ENCODE results near the gene CDC42BPG.
A peak's percentile ranks its signal among the peaks of the same experiment; 100 is the strongest.

CDC42BPG gene

DNA sequence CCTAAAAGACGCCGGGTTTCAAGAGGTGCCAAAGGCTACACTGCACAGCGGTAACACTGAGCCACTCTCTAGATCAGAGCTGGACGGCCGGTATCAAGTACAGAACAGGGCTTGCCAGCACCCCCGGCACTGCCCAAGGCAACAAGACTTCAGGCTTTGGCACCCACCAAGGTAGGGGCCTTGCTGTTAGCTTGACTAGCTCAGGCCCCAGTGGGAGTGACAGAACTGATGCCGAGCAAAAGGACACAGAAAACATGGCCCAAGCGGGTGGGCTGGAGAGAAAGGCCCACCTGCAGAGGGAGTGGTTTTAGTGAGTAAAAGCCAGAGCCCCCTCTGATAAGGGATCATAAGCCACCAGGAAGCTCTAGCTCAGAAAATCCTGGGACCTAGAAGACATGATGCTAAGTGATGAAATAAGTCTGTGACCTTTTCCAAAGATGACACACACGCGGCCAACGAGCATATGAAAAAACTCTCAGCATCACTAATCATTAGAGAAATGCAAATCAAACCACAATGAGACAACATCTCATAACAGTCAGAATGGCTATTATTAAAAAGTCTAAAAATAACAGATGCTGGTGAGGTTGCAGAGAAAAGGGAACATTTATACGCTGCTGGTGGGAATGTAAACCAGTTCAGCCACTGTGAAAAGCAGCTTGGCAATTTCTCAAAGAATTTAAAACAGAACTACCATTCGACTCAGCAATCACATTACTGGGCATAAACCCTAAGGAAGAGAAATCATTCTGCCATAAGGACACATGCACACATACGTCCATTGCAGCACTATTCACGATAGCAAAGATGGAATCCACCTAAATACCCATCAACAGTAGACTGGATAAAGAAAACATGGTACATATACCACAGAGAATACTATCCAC lies 21.1 kb upstream of the CDC42BPG start:
- peak; percentile 96 for DNase-seq

DNA sequence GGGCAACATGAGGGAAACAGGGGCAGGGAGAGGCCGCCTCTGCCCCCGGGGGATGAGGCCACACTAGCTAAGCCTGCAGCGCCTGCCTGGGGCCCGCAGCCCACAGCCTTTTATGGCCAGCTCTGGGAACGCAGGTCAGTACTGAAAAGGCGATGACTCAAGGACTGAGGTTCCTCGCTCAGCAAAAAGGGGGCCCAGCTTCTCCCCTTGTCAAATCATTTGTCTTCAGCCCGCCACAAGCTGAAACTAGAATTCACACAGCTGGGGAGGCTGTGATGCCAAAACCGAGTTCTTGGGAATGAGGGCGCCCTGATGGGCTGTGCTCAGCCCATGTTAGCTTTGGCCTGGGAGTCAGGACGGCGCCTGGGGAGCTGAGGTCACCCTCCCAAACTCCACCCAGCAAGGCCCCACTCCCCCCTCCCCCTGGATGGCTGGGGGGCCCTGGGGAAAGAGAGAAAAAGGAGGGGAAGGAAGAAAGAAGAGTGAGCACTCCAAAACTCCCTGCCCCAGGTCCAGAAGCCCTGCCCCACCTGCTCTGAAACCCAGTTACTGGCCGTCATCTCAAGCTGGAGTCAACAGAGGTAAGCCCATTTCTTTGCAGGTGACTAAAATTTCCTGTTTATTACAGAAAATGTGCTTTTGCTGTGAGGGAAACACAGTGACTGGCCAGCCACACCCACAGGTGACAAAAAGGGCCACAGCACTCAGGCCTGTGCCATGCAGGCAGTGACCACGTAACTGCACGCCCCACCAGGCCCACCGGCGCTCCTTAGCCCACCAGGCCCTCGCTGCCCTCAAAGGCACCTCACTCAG lies 20.2 kb upstream of the CDC42BPG start:
- peak; percentile 95 for DNase-seq

DNA sequence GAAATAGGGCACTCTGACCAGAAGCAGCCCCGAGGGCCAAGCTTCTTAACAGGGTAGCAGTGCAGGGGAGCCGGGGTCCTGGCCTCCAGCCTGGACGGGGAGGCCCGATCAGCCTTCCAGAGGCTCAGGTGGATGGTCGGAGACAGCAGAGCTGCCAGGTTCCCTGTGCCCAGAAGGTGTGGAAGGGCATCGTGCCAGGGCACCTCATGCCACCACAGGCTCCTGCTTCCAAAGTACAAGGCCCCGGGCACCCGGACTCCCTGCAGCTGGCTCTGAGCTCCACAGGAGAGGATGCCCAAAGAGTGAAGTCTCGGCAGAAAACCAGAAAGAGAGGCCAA lies 19.7 kb upstream of the CDC42BPG start:
- DNase-seq, result no peak

- no peak for DNase-seq
Measured at GRCh38 chr11:64863391-64864060, 19.1 kb upstream of the CDC42BPG start.

DNA sequence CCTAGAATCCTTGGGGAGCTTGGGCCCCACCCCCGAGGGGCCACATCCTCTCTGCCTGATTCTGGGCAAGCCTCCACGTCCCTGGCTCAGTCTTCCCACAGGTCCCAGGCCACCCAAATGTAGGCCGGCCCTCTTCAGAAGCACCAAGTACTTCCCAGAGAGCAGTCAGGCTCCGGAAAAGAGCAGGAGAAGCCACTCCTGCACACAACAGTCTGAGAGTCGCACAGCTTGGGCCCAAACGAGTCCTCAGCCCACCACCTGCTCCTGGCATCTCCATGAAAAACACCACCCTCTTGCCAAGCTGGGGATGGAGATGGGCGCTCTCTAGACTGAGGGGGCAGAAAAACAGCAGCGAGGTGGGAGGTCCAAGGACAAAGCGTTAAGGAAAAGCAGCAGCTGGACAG lies 18.5 kb upstream of the CDC42BPG start:
- peak; percentile 48 for DNase-seq

DNA sequence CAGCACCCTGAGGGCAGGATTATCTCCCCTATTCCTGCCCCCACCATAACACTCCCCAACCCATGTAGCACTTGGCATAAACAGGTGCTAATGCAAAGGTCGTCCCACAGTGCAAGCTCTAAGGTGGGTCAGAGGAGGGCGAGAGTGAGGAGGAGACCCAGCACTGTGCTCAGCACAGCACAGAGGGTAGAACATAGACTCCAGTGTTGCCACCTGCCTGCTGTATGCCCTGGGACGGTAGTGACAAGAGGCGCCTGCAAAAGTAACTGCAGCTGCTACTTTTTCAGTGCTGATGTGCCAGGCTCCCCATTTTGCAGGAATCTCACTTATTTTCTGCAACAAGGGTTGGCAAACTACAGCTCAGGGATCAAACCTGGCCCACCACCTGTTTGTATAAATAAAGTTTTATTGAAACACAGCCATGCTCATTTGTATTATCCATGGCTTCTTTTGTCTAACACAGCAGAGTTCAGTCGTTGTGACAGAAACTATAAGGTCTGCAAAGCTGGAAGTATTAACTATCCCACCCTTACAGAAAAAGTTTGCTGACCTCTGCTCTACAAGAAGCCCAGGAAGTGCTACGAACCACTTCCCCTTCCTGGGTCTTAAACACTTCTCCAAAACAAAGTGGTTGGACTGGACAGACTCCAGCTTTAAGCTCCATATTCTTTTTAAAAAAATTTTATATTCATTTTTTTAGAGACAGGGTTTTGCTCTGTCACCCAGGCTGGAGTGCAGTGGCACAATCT lies 16.9 kb upstream of the CDC42BPG start:
- DNase-seq, result no peak

DNA sequence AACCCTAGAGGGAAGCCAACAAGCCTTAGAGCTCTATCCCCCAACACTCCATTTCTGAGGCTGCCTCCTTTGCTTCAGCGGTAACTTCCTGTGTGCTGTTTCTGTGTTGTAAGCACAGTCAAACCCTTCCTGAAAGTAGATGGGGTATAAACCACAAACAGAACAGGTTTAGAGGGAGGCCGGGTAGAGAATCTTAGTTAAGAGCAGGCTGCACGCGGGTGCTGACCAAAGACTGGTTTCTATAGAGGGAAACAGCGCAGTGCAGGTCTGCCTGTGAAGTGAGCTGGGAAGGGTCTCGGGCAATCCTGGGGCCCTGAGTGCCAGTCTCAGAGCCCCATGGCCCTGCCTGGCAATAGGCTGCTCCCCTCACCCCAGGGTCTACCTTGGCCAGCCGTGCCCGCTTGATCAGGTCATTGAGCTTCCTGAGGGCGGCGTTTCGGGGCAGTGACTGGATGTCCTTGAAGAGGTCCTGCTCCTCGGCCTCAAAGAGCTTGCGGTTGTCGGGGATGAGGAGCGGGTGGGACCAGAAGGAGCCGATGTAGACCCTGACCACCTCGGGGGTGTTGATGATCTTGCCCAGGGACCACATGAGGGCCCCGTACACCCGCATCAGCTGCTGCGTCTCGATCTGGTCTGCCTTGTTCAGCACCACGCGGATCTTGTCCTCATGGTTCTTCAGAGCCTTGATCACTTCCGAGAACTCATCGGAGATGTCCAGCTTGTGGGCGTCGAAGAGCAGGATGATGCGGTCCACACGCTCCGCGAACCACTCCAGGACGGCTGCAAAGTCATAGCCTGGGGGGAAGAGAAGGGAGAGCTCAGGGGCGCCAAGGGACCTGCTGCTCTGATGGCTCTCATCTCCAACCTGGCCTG lies 15.3 kb upstream of the CDC42BPG start:
- no peak for DNase-seq

DNA sequence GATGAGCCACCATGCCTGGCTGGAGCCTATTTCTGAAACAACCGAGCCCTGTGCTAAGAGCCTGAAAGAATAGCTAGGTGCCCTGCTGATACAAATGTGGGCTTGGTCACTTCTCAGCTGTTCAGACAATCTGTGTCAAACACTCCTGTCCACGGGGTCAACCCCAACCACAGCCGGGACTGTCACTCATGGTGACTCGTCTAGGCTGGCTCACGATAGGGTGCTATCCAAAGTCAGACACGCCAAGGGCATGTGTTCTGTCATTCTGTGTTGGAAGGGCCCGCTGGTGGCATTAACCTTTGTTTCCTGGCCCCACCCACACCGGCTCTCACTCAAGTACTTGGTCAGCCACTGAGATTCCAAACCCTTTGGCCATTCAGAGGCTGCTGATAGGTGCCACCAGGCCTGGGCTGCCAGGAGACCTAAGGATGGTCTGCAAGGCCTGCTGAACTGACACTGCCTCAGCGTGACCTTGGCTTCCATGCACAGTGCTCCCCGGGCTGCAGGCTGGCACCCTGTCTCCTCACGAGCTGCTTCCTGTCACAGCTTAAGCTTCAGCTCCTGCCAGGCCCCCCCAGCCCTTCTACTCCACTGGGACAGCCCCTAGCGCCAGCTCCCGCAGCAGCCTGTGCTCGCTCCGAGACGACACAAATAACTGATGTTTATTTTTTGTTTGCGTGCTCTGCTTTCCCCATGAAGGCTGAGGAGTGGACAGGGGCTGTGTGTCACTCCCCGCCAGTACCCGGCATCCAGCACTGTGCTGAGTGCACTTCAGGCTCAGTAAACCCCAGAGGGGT lies 14.2 kb upstream of the CDC42BPG start:
- DNase-seq, result no peak

DNA sequence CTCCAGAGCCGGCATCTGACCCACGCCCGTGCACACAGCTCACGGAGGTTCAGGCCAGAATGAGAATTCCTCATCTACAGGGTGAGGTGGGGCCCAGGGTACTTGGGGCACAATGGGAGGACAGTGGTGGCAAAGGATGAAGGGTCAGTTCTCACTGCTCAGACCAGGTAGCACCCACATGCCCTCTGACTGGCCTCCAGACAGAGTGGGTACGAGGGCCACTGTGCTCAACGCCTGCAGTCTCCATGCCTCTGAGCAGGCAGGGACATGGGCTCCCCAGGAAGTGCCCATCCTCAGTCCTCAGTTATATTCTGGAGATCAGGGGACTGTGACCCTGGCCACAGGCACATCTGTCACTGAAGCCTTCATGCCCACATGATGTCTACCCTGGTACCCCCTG lies 13.0 kb upstream of the CDC42BPG start:
- no peak for DNase-seq

DNA sequence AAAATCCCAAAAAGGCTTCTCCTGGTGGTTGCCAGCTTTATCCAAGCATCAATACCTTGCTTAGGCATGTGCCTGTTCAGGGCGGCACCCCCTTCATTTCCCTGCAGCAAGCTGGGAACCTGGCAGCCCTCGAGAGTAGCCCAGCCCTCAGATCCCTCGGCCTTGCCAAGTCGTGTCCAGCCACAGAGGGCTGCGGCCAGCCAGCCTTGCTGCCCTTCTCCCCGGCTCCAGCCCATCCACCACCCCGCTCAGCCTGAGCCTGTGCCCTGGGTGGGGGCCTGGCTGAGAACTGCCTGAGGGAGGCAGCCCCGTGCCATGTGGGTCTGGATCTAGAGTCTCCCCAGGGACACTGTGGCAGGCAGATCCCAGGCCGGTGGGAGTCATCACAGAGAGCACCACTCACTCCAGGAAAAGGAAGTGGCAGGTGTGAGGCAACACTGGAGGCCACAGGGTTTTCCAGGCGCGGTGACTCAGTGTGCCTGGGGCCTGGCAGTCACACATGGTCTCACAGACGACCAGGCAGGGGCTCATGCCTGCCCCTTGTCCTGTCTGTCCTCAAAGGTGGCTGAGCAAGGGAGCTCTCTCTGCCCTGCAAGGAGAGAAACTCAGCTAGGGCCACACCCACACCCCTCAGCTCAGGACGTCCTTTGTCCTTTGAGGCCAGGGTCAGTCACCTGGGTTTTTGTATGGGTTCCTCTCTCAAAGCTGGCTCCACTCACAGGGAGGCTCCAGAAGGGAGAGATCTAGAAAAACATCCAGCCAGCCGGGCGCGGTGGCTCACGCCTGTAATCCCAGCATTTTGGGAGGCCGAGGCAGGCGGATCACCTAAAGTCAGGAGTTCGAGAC lies 12.2 kb upstream of the CDC42BPG start:
- DNase-seq, result peak; percentile 92

GRCh38 chr11:64855596-64856304 lies 11.3 kb upstream of the CDC42BPG start:
- DNase-seq, result no peak

GRCh38 chr11:64854534-64855502 lies 10.4 kb upstream of the CDC42BPG start:
- peak; percentile 97 for DNase-seq

DNA sequence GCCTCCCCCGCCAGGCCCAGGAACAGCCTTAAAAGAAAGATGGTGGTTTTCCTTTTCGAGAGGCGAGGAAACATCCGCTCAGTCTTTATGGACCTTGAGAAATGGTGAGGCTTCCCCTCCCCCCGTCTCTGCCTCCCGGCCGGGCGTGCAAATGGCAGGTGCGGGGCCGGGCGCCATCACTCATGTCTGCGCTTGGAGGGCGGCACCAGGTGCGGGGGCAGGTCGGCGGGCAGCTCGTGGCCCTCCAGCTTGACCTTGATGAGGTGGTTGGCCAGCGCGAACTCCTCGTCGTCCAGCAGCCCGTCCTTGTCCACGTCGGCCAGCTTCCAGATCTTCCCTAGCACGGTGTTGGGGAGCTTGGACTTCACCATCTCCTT lies 9.7 kb upstream of the CDC42BPG start:
- no peak for DNase-seq

GRCh38 chr11:64853709-64854108 lies 9.3 kb upstream of the CDC42BPG start:
- no peak for DNase-seq

GRCh38 chr11:64852804-64853509 lies 8.5 kb upstream of the CDC42BPG start:
- DNase-seq, result no peak

DNA sequence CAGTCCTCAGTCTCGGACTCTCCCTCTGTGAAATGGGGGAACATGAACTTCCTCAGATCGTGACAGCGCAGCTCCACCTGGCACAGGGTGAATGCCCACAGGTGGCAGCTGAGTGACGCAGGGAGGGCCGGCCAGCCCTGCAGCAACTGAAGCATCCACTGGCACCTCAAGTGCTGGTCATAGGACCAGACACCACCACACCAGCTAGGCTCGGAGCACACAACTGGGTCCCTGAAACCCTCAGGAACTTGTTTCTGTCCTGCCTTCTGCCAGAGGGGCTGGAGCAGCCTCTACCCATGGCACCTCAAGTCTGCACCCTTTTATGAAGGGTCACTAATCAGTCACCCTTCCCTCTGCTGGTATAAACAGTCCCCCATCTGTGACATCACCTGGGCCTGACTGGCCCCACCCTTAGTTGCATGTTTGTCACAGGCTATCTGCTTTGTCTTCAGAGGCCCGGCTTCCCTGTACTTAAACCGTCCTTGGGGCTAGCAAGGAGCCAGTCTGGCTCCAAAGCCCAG lies 7.4 kb upstream of the CDC42BPG start:
- no peak for DNase-seq
